DND-41 (cell line): ENCODE data around the gene CPEB4.

Experiments used
- EZH2 ChIP-seq: IDR thresholded peaks from 3 replicates; pipeline ENCODE4 v1.6.1; 2012; ENCODE audit warnings: borderline replicate concordance, low read depth, mild to moderate bottlenecking, moderate library complexity, low read length, inconsistent platforms; ENCODE audit not compliant: severe bottlenecking
- TF ChIP-seq, protein P1 (sequence below): IDR thresholded peaks from 2 replicates; pipeline ENCODE4 v1.5.1; 2012; ENCODE audit warnings: borderline replicate concordance, low read length, moderate library complexity, mild to moderate bottlenecking; ENCODE audit not compliant: poor library complexity, severe bottlenecking; ENCODE audit errors: extremely low read depth

DNA sequence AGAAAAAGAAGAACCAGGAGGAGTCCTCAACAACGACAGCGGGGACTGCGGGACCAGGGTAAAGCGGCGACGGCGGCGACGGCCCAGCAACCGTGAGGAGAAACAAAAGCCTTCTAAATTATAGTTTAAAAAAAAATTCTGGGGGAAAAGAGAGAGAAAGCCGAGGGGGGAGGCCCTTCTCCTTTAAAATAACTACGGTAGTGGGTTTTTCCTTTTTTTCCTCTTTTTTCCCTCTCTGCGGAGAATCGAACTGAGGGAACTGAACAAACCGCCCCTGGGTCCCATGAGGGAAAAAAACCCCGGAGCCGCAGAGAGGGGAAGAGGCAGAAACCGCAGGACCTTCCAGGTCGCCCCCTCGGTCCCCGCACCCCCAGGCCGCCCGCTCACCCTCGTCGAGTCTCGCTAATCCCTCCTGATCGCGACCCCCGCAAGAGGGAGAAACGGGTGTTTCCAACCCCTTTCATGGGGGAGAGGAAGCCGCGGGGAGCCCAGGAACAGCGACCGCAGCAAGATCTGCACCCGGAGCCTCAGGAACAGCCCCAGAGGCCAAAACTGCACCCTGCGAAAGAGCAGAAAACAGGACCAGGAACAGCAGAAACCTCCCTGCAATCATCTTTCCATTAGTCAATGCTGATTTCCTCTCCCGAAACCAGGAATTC, 453 bp downstream of the CPEB4 start:
- TF ChIP-seq, protein P1, sequence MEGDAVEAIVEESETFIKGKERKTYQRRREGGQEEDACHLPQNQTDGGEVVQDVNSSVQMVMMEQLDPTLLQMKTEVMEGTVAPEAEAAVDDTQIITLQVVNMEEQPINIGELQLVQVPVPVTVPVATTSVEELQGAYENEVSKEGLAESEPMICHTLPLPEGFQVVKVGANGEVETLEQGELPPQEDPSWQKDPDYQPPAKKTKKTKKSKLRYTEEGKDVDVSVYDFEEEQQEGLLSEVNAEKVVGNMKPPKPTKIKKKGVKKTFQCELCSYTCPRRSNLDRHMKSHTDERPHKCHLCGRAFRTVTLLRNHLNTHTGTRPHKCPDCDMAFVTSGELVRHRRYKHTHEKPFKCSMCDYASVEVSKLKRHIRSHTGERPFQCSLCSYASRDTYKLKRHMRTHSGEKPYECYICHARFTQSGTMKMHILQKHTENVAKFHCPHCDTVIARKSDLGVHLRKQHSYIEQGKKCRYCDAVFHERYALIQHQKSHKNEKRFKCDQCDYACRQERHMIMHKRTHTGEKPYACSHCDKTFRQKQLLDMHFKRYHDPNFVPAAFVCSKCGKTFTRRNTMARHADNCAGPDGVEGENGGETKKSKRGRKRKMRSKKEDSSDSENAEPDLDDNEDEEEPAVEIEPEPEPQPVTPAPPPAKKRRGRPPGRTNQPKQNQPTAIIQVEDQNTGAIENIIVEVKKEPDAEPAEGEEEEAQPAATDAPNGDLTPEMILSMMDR, result no peak
- no peak for TF ChIP-seq EZH2
